ENCODE results near the gene DPH7. TPM values are rescaled to one million over a fixed set of nuclear protein-coding genes. Genes with fewer than 3 reads are reported as not detected.
A peak's percentile ranks its signal among the peaks of the same experiment; 100 is the strongest.
"Not testable (repeated sequence)": the region's sequence is repeated elsewhere in the genome, so short reads cannot be mapped to it uniquely, and the experiment has no call there.

Gene DPH7
- total and polyA plus RNA-seq, 2 experiments from 2014 or later, result 26.7 to 27.0 TPM

- Histone ChIP-seq H3F3A (ENCODE audit: insufficient read depth) (peaks cover 5% of the 10 kb centered on the region; the same call in 1 of the 2 replicates), H2AFZ (no peak overlapping the region), H3K36me3 (ENCODE audit: low read depth) (no peaks in the 10 kb centered on the region), H3K9ac (no peak overlapping the region), H3K4me2 (ENCODE audit: unreplicated experiment) (no peak overlapping the region), H3K9me2 (ENCODE audit: insufficient read depth) (no peaks in the 10 kb centered on the region), H3K9me3 (ENCODE audit: low read depth) (no peaks in the 10 kb centered on the region), H4K20me1 (ENCODE audit: insufficient read depth) (no peaks in the 10 kb centered on the region), H3K4me3 (no peak overlapping the region), H3K27ac (no peak overlapping the region), H3K4me1 (ENCODE audit: insufficient read depth) (peaks cover 17% of the 10 kb centered on the region), H3K79me2 (ENCODE audit: insufficient read depth) (no peaks in the 10 kb centered on the region), H3K27me3 (replicated peaks; ENCODE audit: insufficient read depth) (no peaks in the 10 kb centered on the region)
- no peak for DNase-seq
- WGBS, 2 experiments (ENCODE audit: low coverage in 1 of 2, low lambda C conversion rate in 2 of 2, missing lambda C conversion rate in 2 of 2), result 81 to 82% methylated on average over 18 of the region's 18 CpGs
- in situ Hi-C loops (cut with MboI), result no loop called here
- no peak for TF ChIP-seq EZH2phosphoT487 (IDR thresholded peaks at IDR 0.05; ENCODE audit: insufficient read depth, low read depth)
- TF ChIP-seq EZH2 (IDR thresholded peaks at IDR 0.05; ENCODE audit: insufficient read depth, poor library complexity, severe bottlenecking), result no peak
Observed at GRCh38 chr9:137540536-137540935, 38.2 kb downstream of the DPH7 start.

DNA sequence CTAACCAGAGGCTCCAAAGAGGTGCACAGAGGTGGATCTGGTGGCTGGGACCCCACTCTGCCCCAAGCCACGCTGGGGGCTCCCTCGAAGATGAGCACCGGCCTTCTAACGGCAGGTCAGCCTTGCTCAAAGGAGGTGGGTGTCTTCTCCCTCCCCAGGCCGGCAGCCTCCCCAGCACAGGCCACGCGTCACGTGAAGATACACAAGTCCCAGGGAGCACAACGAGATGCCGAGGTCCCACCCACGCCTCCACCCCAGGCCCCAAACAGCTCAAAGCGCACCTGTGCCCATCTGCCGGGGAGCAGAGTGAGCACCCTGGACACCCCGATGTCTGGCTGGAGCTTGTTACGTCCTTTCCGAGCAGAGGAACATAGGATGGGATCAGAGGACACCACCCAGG, 40.7 kb downstream of the DPH7 start:
- no peak for TF ChIP-seq EZH2phosphoT487 (IDR thresholded peaks at IDR 0.05; ENCODE audit: insufficient read depth, low read depth)
- no peak for TF ChIP-seq EZH2 (IDR thresholded peaks at IDR 0.05; ENCODE audit: insufficient read depth, poor library complexity, severe bottlenecking)
- no peaks in the 10 kb centered on the region for H3K36me3 ChIP-seq (ENCODE audit: low read depth)
- H3K4me2 ChIP-seq (ENCODE audit: unreplicated experiment), result no peak overlapping the region
- H3K27me3 ChIP-seq (replicated peaks; ENCODE audit: insufficient read depth), result no peaks in the 10 kb centered on the region
- H3K9me2 ChIP-seq (ENCODE audit: insufficient read depth), result no peaks in the 10 kb centered on the region
- no peaks in the 10 kb centered on the region for H3K79me2 ChIP-seq (ENCODE audit: insufficient read depth)
- H2AFZ ChIP-seq, result no peak overlapping the region
- in situ Hi-C loops (cut with MboI), result no loop called here
- no peaks in the 10 kb centered on the region for H3K9me3 ChIP-seq (ENCODE audit: low read depth)
- H3K4me3 ChIP-seq, result no peak overlapping the region
- no peaks in the 10 kb centered on the region for H3K4me1 ChIP-seq (ENCODE audit: insufficient read depth)
- WGBS, 2 experiments (ENCODE audit: low coverage in 1 of 2, low lambda C conversion rate in 2 of 2, missing lambda C conversion rate in 2 of 2), result 95 to 96% methylated on average over 16 of the region's 16 CpGs
- no peak for DNase-seq
- no peak overlapping the region for H3K27ac ChIP-seq
- H3F3A ChIP-seq (ENCODE audit: insufficient read depth), result no peaks in the 10 kb centered on the region
- no peaks in the 10 kb centered on the region for H4K20me1 ChIP-seq (ENCODE audit: insufficient read depth)
- H3K9ac ChIP-seq, result no peak overlapping the region

- DNase-seq; H3K4me3 ChIP-seq; H2AFZ ChIP-seq; in situ Hi-C loops (cut with MboI); H4K20me1 ChIP-seq (ENCODE audit: insufficient read depth); H3K4me1 ChIP-seq (ENCODE audit: insufficient read depth); H3K9ac ChIP-seq; H3K79me2 ChIP-seq (ENCODE audit: insufficient read depth); H3K9me2 ChIP-seq (ENCODE audit: insufficient read depth); H3K9me3 ChIP-seq (ENCODE audit: low read depth); H3K36me3 ChIP-seq (ENCODE audit: low read depth); H3K27me3 ChIP-seq (replicated peaks; ENCODE audit: insufficient read depth); H3F3A ChIP-seq (ENCODE audit: insufficient read depth); H3K27ac ChIP-seq; H3K4me2 ChIP-seq (ENCODE audit: unreplicated experiment): not testable (repeated sequence)
- 81 to 86% methylated on average over 11 to 16 of the region's 16 CpGs for WGBS, 2 experiments (ENCODE audit: low coverage in 1 of 2, low lambda C conversion rate in 2 of 2, missing lambda C conversion rate in 2 of 2)
Observed at GRCh38 chr9:137536594-137537131, 42.1 kb downstream of the DPH7 start.

DNA sequence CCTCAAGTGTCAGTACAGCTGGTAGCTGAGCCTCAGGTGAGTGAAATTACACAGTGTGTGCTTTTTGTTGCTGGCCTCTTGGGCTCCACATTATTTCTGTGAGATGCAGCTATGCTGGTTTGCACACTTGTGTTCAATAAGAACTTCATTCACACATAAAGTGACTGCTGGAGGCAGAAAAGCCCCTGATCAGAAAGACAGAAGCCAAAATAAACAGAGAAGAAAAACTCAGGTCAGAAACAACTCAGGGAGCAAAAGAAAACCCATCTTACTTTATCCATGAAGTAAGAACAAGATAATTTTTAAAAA, 43.7 kb downstream of the DPH7 start:
- no peak overlapping the region for H3K9ac ChIP-seq
- no peak overlapping the region for H3K4me3 ChIP-seq
- H3K9me2 ChIP-seq (ENCODE audit: insufficient read depth), result no peaks in the 10 kb centered on the region
- H3K36me3 ChIP-seq (ENCODE audit: low read depth), result no peaks in the 10 kb centered on the region
- H3F3A ChIP-seq (ENCODE audit: insufficient read depth), result no peaks in the 10 kb centered on the region
- H3K27ac ChIP-seq, result no peak overlapping the region
- no peaks in the 10 kb centered on the region for H3K9me3 ChIP-seq (ENCODE audit: low read depth)
- H3K4me2 ChIP-seq (ENCODE audit: unreplicated experiment), result no peak overlapping the region
- no peak for TF ChIP-seq EZH2phosphoT487 (IDR thresholded peaks at IDR 0.05; ENCODE audit: insufficient read depth, low read depth)
- no peak for TF ChIP-seq EZH2 (IDR thresholded peaks at IDR 0.05; ENCODE audit: insufficient read depth, poor library complexity, severe bottlenecking)
- in situ Hi-C loops (cut with MboI), result no loop called here
- peak overlapping the region; percentile 35 for H2AFZ ChIP-seq
- H3K27me3 ChIP-seq (replicated peaks; ENCODE audit: insufficient read depth), result no peaks in the 10 kb centered on the region
- H3K79me2 ChIP-seq (ENCODE audit: insufficient read depth), result no peaks in the 10 kb centered on the region
- no peaks in the 10 kb centered on the region for H3K4me1 ChIP-seq (ENCODE audit: insufficient read depth)
- no peaks in the 10 kb centered on the region for H4K20me1 ChIP-seq (ENCODE audit: insufficient read depth)
- no peak for DNase-seq
